Measurements from ENCODE around the gene ZBTB42.

GRCh38 chr14:104754213-104754851 is 46.6 kb upstream of the ZBTB42 start:
- TF ChIP-seq, protein P1, sequence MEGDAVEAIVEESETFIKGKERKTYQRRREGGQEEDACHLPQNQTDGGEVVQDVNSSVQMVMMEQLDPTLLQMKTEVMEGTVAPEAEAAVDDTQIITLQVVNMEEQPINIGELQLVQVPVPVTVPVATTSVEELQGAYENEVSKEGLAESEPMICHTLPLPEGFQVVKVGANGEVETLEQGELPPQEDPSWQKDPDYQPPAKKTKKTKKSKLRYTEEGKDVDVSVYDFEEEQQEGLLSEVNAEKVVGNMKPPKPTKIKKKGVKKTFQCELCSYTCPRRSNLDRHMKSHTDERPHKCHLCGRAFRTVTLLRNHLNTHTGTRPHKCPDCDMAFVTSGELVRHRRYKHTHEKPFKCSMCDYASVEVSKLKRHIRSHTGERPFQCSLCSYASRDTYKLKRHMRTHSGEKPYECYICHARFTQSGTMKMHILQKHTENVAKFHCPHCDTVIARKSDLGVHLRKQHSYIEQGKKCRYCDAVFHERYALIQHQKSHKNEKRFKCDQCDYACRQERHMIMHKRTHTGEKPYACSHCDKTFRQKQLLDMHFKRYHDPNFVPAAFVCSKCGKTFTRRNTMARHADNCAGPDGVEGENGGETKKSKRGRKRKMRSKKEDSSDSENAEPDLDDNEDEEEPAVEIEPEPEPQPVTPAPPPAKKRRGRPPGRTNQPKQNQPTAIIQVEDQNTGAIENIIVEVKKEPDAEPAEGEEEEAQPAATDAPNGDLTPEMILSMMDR (conservative IDR thresholded peaks at IDR 0.05; ENCODE audit: low read depth, low read length): no peak
- no peak for TF ChIP-seq EZH2phosphoT487 (IDR thresholded peaks at IDR 0.05; ENCODE audit: borderline replicate concordance, low read length)

All from PC-3 (cell line).